ENCODE measurements around the gene UAP1L1. TPM values are rescaled to one million over a fixed set of nuclear protein-coding genes. Genes with fewer than 3 reads are reported as not detected.

The UAP1L1 gene
- total and polyA plus RNA-seq, 9 of the 15 experiments (the other 6 are each of a cell fraction or from before 2014, with no cell fraction given), result 0.20 to 8.6 (median 3.7) TPM

DNA sequence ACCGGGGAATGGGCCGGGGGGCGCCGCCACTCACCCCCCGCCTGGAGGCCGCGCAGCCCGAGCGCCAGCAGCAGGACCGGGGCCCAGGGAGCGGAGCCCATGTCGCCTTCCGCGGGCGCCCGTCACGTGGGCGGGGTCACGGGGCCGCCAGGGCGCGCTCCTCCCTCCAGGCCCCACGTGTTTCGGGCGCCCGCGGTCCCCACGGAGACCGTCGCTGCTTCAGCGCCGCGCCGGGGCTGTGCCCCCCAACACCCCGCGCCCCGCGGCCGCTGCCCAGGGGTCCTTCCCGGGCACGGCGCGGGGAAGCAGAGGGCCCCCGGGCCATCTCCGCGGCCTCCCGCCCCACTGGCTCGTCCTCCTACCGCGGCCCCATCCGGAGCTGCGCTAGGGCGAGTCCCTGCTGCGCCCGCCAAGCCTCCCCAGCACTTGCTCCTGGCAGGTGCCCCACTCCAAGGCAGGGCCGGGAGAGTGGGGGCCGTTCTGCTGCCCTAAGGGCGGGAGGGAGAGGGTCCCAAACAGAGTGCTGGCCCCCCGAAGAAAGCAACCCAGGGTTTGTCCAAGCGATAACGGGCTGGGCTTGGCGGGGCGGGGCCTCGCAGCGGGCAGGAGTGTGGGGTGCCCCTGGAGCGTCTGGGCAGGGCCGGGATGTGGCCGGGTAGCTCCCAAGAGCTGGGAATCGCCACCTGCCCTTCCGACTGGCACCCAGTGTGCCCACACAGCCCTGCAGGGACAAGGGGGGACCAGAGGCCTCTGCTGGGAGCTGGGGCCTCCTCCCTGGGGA is 37.5 kb downstream of the UAP1L1 start, which contains the start of gene DPP7 (continued):
- TF ChIP-seq COPS2 (conservative IDR thresholded peaks at IDR 0.05), result no peak
- TF ChIP-seq LCOR (CRISPR knock-in tag; IDR thresholded peaks at IDR 0.05), result no peak
- TF ChIP-seq NR2C1 (IDR thresholded peaks at IDR 0.05), result no peak
- TF ChIP-seq NR2C1 (tag; IDR thresholded peaks at IDR 0.05), result no peak
- TF ChIP-seq FOXM1 (IDR thresholded peaks at IDR 0.05; ENCODE audit: low read depth), result no peak
- peak; percentile 73; the same call in 1 of the 2 replicates for TF ChIP-seq FOXM1 (CRISPR knock-in tag; IDR thresholded peaks at IDR 0.05; ENCODE audit: low read depth)
- TF ChIP-seq, protein P1, sequence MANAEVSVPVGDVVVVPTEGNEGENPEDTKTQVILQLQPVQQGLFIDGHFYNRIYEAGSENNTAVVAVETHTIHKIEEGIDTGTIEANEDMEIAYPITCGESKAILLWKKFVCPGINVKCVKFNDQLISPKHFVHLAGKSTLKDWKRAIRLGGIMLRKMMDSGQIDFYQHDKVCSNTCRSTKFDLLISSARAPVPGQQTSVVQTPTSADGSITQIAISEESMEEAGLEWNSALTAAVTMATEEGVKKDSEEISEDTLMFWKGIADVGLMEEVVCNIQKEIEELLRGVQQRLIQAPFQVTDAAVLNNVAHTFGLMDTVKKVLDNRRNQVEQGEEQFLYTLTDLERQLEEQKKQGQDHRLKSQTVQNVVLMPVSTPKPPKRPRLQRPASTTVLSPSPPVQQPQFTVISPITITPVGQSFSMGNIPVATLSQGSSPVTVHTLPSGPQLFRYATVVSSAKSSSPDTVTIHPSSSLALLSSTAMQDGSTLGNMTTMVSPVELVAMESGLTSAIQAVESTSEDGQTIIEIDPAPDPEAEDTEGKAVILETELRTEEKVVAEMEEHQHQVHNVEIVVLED (CRISPR knock-in tag; IDR thresholded peaks at IDR 0.05), result 0 out of 2 replicates have a peak, but pooled peaks have one; percentile 10
- peak; percentile 89 for TF ChIP-seq RB1 (IDR thresholded peaks at IDR 0.05; ENCODE audit: low read depth)
- TF ChIP-seq, protein P2, sequence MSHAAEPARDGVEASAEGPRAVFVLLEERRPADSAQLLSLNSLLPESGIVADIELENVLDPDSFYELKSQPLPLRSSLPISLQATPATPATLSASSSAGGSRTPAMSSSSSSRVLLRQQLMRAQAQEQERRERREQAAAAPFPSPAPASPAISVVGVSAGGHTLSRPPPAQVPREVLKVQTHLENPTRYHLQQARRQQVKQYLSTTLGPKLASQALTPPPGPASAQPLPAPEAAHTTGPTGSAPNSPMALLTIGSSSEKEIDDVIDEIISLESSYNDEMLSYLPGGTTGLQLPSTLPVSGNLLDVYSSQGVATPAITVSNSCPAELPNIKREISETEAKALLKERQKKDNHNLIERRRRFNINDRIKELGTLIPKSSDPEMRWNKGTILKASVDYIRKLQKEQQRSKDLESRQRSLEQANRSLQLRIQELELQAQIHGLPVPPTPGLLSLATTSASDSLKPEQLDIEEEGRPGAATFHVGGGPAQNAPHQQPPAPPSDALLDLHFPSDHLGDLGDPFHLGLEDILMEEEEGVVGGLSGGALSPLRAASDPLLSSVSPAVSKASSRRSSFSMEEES (CRISPR knock-in tag; IDR thresholded peaks at IDR 0.05), result peak; percentile 79
- no peak for TF ChIP-seq LEF1 (IDR thresholded peaks at IDR 0.05)
- no peak for TF ChIP-seq FOXJ3 (CRISPR knock-in tag; IDR thresholded peaks at IDR 0.05)
- no peak for TF ChIP-seq RFX1 (IDR thresholded peaks at IDR 0.05)
- peak; percentile 80 for TF ChIP-seq POLR2G (IDR thresholded peaks at IDR 0.05; ENCODE audit: low read depth, low read length)
- TF ChIP-seq HDAC1 (IDR thresholded peaks at IDR 0.05), result no peak; a peak in 1 of 4 replicates
- TF ChIP-seq ZNF384 (IDR thresholded peaks at IDR 0.05; ENCODE audit: low read depth, low read length), result no peak
- TF ChIP-seq, protein P3, sequence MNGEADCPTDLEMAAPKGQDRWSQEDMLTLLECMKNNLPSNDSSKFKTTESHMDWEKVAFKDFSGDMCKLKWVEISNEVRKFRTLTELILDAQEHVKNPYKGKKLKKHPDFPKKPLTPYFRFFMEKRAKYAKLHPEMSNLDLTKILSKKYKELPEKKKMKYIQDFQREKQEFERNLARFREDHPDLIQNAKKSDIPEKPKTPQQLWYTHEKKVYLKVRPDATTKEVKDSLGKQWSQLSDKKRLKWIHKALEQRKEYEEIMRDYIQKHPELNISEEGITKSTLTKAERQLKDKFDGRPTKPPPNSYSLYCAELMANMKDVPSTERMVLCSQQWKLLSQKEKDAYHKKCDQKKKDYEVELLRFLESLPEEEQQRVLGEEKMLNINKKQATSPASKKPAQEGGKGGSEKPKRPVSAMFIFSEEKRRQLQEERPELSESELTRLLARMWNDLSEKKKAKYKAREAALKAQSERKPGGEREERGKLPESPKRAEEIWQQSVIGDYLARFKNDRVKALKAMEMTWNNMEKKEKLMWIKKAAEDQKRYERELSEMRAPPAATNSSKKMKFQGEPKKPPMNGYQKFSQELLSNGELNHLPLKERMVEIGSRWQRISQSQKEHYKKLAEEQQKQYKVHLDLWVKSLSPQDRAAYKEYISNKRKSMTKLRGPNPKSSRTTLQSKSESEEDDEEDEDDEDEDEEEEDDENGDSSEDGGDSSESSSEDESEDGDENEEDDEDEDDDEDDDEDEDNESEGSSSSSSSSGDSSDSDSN (IDR thresholded peaks at IDR 0.05; ENCODE audit: borderline replicate concordance in 1 of 2, low read depth in 2 of 2, low read length in 2 of 2), result peak; percentile 54 to 58; a peak in 2 of 4 replicates
- TF ChIP-seq BACH1 (tag; IDR thresholded peaks at IDR 0.05), result no peak
- TF ChIP-seq HCFC1 (IDR thresholded peaks at IDR 0.05; ENCODE audit: low read depth, low read length), result no peak
- no peak for TF ChIP-seq CHD1 (IDR thresholded peaks at IDR 0.05; ENCODE audit: low read length)
- TF ChIP-seq, protein P4, sequence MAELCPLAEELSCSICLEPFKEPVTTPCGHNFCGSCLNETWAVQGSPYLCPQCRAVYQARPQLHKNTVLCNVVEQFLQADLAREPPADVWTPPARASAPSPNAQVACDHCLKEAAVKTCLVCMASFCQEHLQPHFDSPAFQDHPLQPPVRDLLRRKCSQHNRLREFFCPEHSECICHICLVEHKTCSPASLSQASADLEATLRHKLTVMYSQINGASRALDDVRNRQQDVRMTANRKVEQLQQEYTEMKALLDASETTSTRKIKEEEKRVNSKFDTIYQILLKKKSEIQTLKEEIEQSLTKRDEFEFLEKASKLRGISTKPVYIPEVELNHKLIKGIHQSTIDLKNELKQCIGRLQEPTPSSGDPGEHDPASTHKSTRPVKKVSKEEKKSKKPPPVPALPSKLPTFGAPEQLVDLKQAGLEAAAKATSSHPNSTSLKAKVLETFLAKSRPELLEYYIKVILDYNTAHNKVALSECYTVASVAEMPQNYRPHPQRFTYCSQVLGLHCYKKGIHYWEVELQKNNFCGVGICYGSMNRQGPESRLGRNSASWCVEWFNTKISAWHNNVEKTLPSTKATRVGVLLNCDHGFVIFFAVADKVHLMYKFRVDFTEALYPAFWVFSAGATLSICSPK (IDR thresholded peaks at IDR 0.05; ENCODE audit: borderline replicate concordance), result no peak
- TF ChIP-seq CHD4 (IDR thresholded peaks at IDR 0.05; ENCODE audit: insufficient read depth, insufficient replicate concordance, low read depth, low read length, poor library complexity, severe bottlenecking), result no peak
- no peak for TF ChIP-seq ZNF764 (CRISPR knock-in tag; IDR thresholded peaks at IDR 0.05; ENCODE audit: low read depth)

All from K562 (cell line).